ENCODE results near the gene ATG4B. TPM values are rescaled to one million over a fixed set of nuclear protein-coding genes. Genes with fewer than 3 reads are reported as not detected.
"Not testable (repeated sequence)": the region's sequence is repeated elsewhere in the genome, so short reads cannot be mapped to it uniquely, and the experiment has no call there.

The ATG4B gene
- 80.9 and 105 TPM in 2 replicates for total RNA-seq (2014; rRNA removed; shearing (Covaris generic))

DNA sequence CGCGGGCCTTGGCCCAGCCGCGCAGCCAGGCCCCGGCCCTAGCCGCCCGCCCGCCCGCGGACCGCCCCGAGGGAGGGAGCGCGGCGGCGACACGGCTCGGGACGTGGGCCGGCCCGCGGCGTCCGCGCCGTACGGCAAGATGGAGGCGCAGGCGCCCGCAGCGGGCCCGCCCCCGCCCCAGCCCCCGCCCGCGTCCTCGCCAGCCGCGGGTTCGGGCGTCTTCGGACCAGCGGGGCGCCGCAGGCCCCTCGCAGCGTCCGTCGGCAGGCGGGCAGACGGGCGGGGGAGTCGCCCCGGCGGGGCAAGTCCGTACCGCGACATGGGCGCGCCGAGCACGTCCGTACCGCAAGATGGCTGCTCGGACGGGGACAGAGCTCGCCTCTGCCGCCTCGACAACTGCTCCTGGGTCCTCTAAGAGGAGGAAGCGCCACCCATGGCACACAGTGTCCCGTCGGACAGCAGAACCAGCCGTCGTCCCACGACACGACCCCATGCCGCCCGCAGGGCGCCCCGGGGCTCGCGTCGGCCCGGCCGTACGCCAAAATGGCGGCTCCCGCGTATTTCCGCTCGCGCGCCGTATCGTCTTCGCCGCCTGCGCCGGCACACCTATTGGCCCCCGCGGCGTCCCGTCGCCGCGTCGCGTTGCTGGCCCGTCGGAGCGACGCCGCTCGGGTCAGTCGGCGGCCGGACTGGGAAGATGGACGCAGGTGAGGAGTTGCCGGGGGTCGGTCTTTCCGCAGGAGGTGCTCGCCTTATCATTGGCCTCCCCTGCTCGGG is at the start of gene ATG4B, which contains the start of gene THAP4:
Gene ATG4B, plus strand, starts transcription at position 676 of the 777 bp plus-strand sequence. Its CDS starts 22 bp downstream, at position 698.
Gene THAP4, minus strand, starts transcription at position 141 of the 777 bp plus-strand sequence. CDS start 141 bp downstream, outside the sequence.
- 0 out of 2 replicates have a peak, but pooled peaks cover 3% of the 10 kb centered on the region for H3K9me3 ChIP-seq (replicated peaks)
- peak within 1 kb of the TSS; percentile 99 for H3K4me3 ChIP-seq
- H3K36me3 ChIP-seq, result peaks cover 60% of the 10 kb centered on the region
- peak within 1 kb of the TSS; percentile 99 for H3K27ac ChIP-seq
- H3K27me3 ChIP-seq (replicated peaks), result no peaks in the 10 kb centered on the region
- peak; percentile 83 to 96 for DNase-seq (ENCODE audit: low read depth in 1 of 2, low spot score in 2 of 2)
- peaks cover 23% of the 10 kb centered on the region for H3K4me1 ChIP-seq (replicated peaks)

GRCh38 chr2:241589863-241590262 is 47.6 kb upstream of the ATG4B start:
- H3K27ac ChIP-seq; H3K4me3 ChIP-seq; DNase-seq (ENCODE audit: low read depth in 1 of 2, low spot score in 2 of 2); H3K4me1 ChIP-seq (replicated peaks); H3K27me3 ChIP-seq (replicated peaks): not testable (repeated sequence)
- Histone ChIP-seq H3K36me3 (peaks cover 45% of the 10 kb centered on the region), H3K9me3 (replicated peaks) (peaks cover 19% of the 10 kb centered on the region)

- not testable (repeated sequence) for DNase-seq (ENCODE audit: low read depth in 1 of 2, low spot score in 2 of 2); H3K27me3 ChIP-seq (replicated peaks); H3K27ac ChIP-seq; H3K4me1 ChIP-seq (replicated peaks); H3K4me3 ChIP-seq
- H3K9me3 ChIP-seq (replicated peaks), result peaks cover 13% of the 10 kb centered on the region; the same call in 1 of the 2 replicates
- H3K36me3 ChIP-seq, result peaks cover 45% of the 10 kb centered on the region
Observed at GRCh38 chr2:241590496-241591455, 46.7 kb upstream of the ATG4B start.

- H3K27ac ChIP-seq, result no peak overlapping the region
- no peaks in the 10 kb centered on the region for H3K27me3 ChIP-seq (replicated peaks)
- no peak for DNase-seq (ENCODE audit: low read depth in 1 of 2, low spot score in 2 of 2)
- H3K9me3 ChIP-seq (replicated peaks), result peaks cover 2% of the 10 kb centered on the region; the same call in 1 of the 2 replicates
- no peaks in the 10 kb centered on the region for H3K4me1 ChIP-seq (replicated peaks)
- peaks cover 46% of the 10 kb centered on the region for H3K36me3 ChIP-seq
- H3K4me3 ChIP-seq, result no peak overlapping the region
Observed at GRCh38 chr2:241592126-241592845, 45.2 kb upstream of the ATG4B start.

DNA sequence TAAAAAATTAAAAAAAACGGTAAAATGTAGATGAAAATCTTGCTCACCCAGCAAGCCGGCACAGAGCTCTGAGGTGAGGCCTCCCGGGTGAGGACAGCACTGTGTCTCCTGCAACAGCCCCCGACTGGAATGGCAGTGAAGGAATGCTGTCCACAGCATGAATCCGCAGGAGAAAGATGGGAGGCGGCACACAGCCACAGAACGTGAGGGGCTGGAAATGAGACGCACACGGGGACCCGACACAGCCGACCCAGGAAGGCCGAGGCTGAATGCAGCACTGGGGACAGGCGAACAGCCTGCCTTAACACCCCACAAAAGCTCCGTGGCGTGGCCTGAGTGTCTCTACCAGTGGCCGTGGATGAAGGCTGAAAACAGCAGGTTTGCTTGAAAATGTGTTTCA is 44.2 kb upstream of the ATG4B start:
- no peak for DNase-seq (ENCODE audit: low read depth in 1 of 2, low spot score in 2 of 2)
- no peak overlapping the region for H3K4me3 ChIP-seq
- H3K4me1 ChIP-seq (replicated peaks), result no peaks in the 10 kb centered on the region
- no peaks in the 10 kb centered on the region; the same call in 1 of the 2 replicates for H3K9me3 ChIP-seq (replicated peaks)
- H3K27me3 ChIP-seq (replicated peaks), result no peaks in the 10 kb centered on the region
- no peak overlapping the region for H3K27ac ChIP-seq
- peaks cover 45% of the 10 kb centered on the region for H3K36me3 ChIP-seq

GRCh38 chr2:241595600-241596140 is 41.8 kb upstream of the ATG4B start:
- H3K27me3 ChIP-seq (replicated peaks), result no peaks in the 10 kb centered on the region
- no peak overlapping the region for H3K4me3 ChIP-seq
- no peaks in the 10 kb centered on the region for H3K4me1 ChIP-seq (replicated peaks)
- no peaks in the 10 kb centered on the region for H3K9me3 ChIP-seq (replicated peaks)
- DNase-seq (ENCODE audit: low read depth in 1 of 2, low spot score in 2 of 2), result no peak
- peaks cover 54% of the 10 kb centered on the region for H3K36me3 ChIP-seq
- H3K27ac ChIP-seq, result no peak overlapping the region

DNA sequence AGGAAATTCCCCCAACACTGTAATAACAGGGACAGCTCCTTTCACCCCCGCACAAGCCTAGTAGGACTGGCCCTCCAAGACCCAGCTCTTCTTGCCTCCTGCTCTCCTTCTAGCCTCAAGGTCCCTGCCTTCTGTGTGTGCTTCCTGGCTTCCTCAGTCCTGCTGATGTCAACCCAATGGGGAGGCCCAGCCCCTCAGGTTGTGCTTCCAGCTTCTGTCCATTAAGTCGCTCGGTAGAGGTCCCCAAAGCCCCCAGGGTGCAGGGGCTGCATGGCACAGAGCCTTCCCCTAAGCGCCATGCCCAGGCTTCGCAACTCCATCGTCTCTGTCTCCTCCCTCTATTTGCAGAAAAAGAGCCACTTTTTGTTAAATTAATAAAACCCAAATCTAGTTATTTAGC is 39.9 kb upstream of the ATG4B start:
- Histone ChIP-seq H3K9me3 (replicated peaks) (no peaks in the 10 kb centered on the region), H3K4me1 (replicated peaks) (no peaks in the 10 kb centered on the region), H3K36me3 (peaks cover 53% of the 10 kb centered on the region), H3K27me3 (replicated peaks) (no peaks in the 10 kb centered on the region), H3K27ac (no peak overlapping the region), H3K4me3 (no peak overlapping the region)
- DNase-seq (ENCODE audit: low read depth in 1 of 2, low spot score in 2 of 2), result no peak

GRCh38 chr2:241598061-241598460 is 39.4 kb upstream of the ATG4B start:
- H3K4me1 ChIP-seq (replicated peaks), result no peaks in the 10 kb centered on the region
- H3K27me3 ChIP-seq (replicated peaks), result no peaks in the 10 kb centered on the region
- no peak for DNase-seq (ENCODE audit: low read depth in 1 of 2, low spot score in 2 of 2)
- no peak overlapping the region for H3K4me3 ChIP-seq
- H3K9me3 ChIP-seq (replicated peaks), result no peaks in the 10 kb centered on the region
- H3K36me3 ChIP-seq, result peaks cover 57% of the 10 kb centered on the region
- H3K27ac ChIP-seq, result no peak overlapping the region

DNA sequence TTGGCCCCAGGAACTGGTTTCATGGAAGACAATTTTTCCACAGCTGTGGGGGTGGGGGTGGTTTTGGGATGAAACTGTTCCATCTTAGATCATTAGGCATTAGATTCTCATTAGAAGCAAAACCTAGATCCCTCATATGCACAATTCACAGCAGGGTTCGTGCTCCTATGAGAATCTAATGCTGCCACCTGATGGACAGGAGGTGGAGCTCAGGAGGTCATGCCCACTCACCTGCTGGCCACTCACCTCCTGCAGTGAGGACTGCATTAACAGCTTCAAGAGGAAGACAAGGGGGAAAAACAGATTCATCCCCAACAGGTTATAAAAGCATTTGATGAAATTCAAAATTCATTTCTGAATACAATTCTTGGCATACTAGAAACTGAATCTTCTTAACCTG is 39.0 kb upstream of the ATG4B start:
- Histone ChIP-seq H3K9me3 (replicated peaks) (no peaks in the 10 kb centered on the region), H3K36me3 (peaks cover 57% of the 10 kb centered on the region), H3K27ac (no peak overlapping the region), H3K4me1 (replicated peaks) (no peaks in the 10 kb centered on the region), H3K4me3 (no peak overlapping the region), H3K27me3 (replicated peaks) (no peaks in the 10 kb centered on the region)
- DNase-seq (ENCODE audit: low read depth in 1 of 2, low spot score in 2 of 2), result no peak

DNA sequence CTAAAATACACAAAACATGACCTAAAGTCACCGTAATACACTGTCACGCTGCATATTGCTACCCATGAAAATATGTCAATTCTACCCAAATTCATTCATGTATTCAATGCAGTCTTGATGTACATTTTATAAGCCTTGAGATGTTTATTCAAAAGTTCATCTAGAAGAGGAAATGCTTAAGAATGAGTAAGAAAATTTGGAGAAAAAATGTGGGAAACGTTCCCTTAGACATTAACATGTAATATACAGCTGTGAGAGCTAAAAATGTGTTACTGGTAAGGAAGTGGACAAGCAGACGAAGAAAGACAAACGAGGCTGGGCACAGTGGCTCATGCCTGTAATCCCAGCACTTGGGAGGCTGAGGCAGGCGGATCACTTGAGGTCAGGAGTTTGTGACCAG is 37.9 kb upstream of the ATG4B start:
- Histone ChIP-seq H3K4me1 (replicated peaks) (no peaks in the 10 kb centered on the region), H3K4me3 (no peak overlapping the region), H3K9me3 (replicated peaks) (no peaks in the 10 kb centered on the region), H3K27ac (no peak overlapping the region), H3K36me3 (peaks cover 55% of the 10 kb centered on the region), H3K27me3 (replicated peaks) (no peaks in the 10 kb centered on the region)
- no peak for DNase-seq (ENCODE audit: low read depth in 1 of 2, low spot score in 2 of 2)

DNA sequence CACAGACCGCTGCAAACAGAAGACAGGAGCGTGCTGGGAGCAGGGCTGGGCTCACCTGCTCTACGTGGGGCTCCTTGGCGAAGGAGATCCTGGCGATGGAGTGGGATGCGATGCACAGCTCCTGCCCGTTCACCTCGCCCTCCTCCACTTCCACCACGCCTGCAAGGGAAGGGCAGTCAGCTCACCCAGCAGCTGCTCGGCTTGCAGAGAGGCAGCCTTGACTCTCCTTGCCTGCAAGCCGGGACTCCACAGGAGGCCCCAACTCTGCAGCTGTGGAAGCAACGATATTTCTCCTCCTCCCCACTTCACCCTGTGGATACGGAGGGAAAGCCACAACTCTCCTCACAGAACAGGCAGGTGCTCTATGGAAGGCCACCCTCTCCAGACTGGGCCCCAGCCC is 35.7 kb upstream of the ATG4B start:
- H3K27ac ChIP-seq, result no peak overlapping the region
- no peak for DNase-seq (ENCODE audit: low read depth in 1 of 2, low spot score in 2 of 2)
- peaks cover 59% of the 10 kb centered on the region for H3K36me3 ChIP-seq
- H3K4me1 ChIP-seq (replicated peaks), result no peaks in the 10 kb centered on the region
- no peaks in the 10 kb centered on the region for H3K9me3 ChIP-seq (replicated peaks)
- no peaks in the 10 kb centered on the region for H3K27me3 ChIP-seq (replicated peaks)
- no peak overlapping the region for H3K4me3 ChIP-seq

DNA sequence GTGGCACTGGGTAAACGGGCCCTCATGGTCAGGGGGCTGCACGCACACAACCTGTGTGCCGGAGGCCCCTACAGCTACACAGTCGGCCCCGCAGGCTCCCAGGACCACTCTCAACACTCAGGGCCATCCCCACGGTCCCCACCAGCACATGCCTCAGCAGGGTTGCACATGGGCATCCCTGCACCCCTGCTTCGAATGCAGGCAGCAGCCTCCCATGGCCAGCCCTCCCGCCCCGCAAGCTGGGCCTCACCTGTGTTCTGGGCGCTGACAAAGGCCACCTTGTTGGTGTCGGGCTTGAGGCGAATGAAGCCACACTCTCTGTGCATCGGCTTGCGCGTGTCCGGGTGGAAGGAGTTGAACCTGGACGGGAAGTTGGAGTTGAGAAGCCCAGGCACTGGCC is 34.8 kb upstream of the ATG4B start:
- Histone ChIP-seq H3K4me3 (no peak overlapping the region), H3K9me3 (replicated peaks) (no peaks in the 10 kb centered on the region), H3K27ac (no peak overlapping the region), H3K27me3 (replicated peaks) (no peaks in the 10 kb centered on the region), H3K4me1 (replicated peaks) (no peaks in the 10 kb centered on the region), H3K36me3 (peaks cover 50% of the 10 kb centered on the region)
- DNase-seq (ENCODE audit: low read depth in 1 of 2, low spot score in 2 of 2), result no peak

DNA sequence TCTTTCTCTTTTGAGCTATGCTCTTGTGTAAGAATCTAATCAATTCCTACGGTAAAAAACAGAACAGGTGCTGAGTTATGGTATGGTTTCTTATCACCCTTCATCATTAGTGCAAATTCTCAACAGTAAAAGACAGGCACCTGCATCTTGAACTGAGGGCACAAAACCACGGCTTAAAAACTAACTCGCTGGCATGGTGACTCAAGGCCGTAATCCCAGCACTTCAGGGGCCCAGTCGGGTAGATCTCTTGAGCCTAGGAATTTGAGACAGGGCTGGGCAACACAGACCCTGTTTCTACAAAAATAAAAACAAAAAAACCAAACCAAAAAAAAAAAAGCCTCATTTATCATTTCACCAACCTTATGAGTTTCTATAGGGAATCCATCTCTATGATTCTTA is 33.8 kb upstream of the ATG4B start:
- Histone ChIP-seq H3K4me3 (no peak overlapping the region), H3K36me3 (peaks cover 53% of the 10 kb centered on the region), H3K27me3 (replicated peaks) (no peaks in the 10 kb centered on the region), H3K4me1 (replicated peaks) (no peaks in the 10 kb centered on the region), H3K9me3 (replicated peaks) (no peaks in the 10 kb centered on the region), H3K27ac (no peak overlapping the region)
- no peak for DNase-seq (ENCODE audit: low read depth in 1 of 2, low spot score in 2 of 2)
